ENCODE data around the gene S100A13. TPM values are rescaled to one million over a fixed set of nuclear protein-coding genes. Genes with fewer than 3 reads are reported as not detected.

S100A13 gene
- total RNA-seq, 1 donor from 2014 or later: 16.2 TPM

DNA sequence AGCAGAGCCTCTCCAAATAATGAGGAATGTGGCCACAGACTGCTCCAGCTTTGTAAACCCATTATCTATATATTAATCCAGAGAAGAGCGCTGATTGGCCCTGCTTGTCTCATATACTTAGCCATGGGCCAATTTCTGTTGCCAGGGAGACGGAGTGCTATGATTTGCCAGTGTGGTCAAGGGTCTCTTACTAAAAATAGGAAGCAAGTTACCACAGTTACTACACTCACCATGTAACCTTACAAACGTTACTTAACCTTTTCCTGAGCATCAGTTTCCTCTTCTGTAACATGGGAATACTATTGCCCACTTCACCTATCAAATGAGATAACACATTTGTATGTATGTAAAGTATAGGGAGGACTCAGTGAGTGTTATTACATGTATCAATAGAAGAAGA, 54.0 kb downstream of the S100A13 start:
- intact Hi-C loops (cut with micrococcal nuclease): loop anchor here (2.0 to 5.0 kb wide), 4 partner anchors 25 to 699 kb away; partner anchors contain the start of genes HAX1, S100A13 and SNAPIN
- H3K27ac Mint-ChIP-seq: peak overlapping the region; percentile 79

DNA sequence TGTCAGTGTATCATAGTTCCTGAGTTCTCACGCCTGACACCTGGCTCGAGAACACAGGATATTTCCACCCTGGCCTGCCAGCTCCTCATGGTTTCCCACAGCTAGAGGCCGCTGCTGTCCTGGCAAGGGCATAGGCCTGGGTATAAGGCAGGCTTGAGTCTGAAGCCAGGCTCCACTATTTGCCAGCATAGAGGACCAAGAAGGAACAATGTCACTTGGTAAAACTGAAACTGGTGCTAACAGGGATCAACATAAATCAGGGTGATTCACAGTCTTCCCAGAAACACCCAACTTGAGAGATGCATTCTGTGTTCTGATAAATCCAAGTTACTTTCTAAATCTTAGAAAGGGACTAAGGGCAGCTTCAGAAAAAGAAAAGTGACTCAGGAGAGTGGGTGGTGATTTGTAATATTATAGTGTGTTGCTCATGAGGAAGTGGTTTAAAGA, 54.7 kb downstream of the S100A13 start:
- CTCF ChIA-PET: interaction anchor here (0.6 to 6.3 kb wide), 31 partner anchors 9 to 414 kb away, joined by 3 to 119 read pairs (median 6); partner anchors contain the start of genes CHTOP, ILF2, NPR1 and RAB13
- ATAC-seq (ENCODE audit: low read depth) (peak; percentile 93), DNase-seq (peak; percentile 53)
- peak overlapping the region; percentile 79 for H3K27ac Mint-ChIP-seq
- POLR2A ChIA-PET: interaction anchor here (0.6 to 4.7 kb wide), 18 partner anchors 26 to 418 kb away, joined by 3 to 65 read pairs (median 6); partner anchors contain the start of genes CHTOP, ILF2, INTS3 and S100A1
- intact Hi-C loops (cut with micrococcal nuclease): loop anchor here (1.0 to 5.0 kb wide), 9 partner anchors 26 to 700 kb away; partner anchors contain the start of genes CHTOP, HAX1, RAB13 and S100A13
- H3K4me3 Mint-ChIP-seq: no peak overlapping the region
- TF ChIP-seq, protein P1, sequence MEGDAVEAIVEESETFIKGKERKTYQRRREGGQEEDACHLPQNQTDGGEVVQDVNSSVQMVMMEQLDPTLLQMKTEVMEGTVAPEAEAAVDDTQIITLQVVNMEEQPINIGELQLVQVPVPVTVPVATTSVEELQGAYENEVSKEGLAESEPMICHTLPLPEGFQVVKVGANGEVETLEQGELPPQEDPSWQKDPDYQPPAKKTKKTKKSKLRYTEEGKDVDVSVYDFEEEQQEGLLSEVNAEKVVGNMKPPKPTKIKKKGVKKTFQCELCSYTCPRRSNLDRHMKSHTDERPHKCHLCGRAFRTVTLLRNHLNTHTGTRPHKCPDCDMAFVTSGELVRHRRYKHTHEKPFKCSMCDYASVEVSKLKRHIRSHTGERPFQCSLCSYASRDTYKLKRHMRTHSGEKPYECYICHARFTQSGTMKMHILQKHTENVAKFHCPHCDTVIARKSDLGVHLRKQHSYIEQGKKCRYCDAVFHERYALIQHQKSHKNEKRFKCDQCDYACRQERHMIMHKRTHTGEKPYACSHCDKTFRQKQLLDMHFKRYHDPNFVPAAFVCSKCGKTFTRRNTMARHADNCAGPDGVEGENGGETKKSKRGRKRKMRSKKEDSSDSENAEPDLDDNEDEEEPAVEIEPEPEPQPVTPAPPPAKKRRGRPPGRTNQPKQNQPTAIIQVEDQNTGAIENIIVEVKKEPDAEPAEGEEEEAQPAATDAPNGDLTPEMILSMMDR (IDR thresholded peaks at IDR 0.05): no peak
- peaks cover 8% of the 10 kb centered on the region for H3K27me3 Mint-ChIP-seq
- H3K36me3 Mint-ChIP-seq (ENCODE audit: low read depth): no peaks in the 10 kb centered on the region
- peaks cover 27% of the 10 kb centered on the region for H3K4me1 Mint-ChIP-seq
- no peaks in the 10 kb centered on the region for H3K9me3 Mint-ChIP-seq

More for the DNA sequence above, 54.0 kb downstream of the S100A13 start:
- H3K27me3 Mint-ChIP-seq: peaks cover 10% of the 10 kb centered on the region
- DNase-seq (no peak), ATAC-seq (ENCODE audit: low read depth) (no peak)
- no peaks in the 10 kb centered on the region for H3K9me3 Mint-ChIP-seq
- POLR2A ChIA-PET: interaction anchor here (0.6 to 4.7 kb wide), 12 partner anchors 25 to 165 kb away, joined by 3 to 65 read pairs (median 8); partner anchors contain the start of genes CHTOP, ILF2, INTS3 and S100A1
- H3K4me1 Mint-ChIP-seq: peaks cover 20% of the 10 kb centered on the region
- CTCF ChIA-PET: interaction anchor here (1.3 to 6.3 kb wide), 18 partner anchors 8 to 413 kb away, joined by 4 to 119 read pairs (median 10); partner anchors contain the start of genes CHTOP, ILF2, NPR1 and RAB13
- no peak overlapping the region for H3K4me3 Mint-ChIP-seq
- TF ChIP-seq, protein P1 (IDR thresholded peaks at IDR 0.05): no peak
- H3K36me3 Mint-ChIP-seq (ENCODE audit: low read depth): no peaks in the 10 kb centered on the region

DNA sequence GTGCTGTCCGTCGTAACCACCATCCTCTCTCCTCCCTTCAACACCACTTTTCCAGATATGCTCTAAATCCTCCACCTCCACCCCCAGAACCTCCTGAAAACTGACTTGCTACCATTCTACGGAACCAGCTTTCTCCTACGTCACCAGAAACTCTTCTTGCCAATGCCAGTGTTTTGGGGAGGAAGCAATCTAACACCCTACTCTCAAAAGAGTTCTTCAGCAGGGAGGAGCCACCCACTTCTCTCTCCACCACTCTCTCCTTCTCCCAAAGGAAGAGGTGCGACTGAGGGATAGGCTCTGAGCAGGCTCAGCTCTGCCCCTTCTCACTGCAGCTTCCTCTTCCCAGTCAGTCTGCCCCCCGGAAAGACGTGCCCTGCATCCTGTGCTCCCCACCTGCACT, 55.6 kb downstream of the S100A13 start:
- no peak for ATAC-seq (ENCODE audit: low read depth)
- POLR2A ChIA-PET: interaction anchor here (1.3 to 4.7 kb wide), 12 partner anchors 27 to 156 kb away, joined by 3 to 65 read pairs (median 6); partner anchors contain the start of genes CHTOP, ILF2, INTS3 and S100A13
- no peaks in the 10 kb centered on the region for H3K36me3 Mint-ChIP-seq (ENCODE audit: low read depth)
- TF ChIP-seq, protein P1 (IDR thresholded peaks at IDR 0.05): no peak
- H3K27ac Mint-ChIP-seq: no peak overlapping the region
- intact Hi-C loops (cut with micrococcal nuclease): loop anchor here (1.0 to 5.0 kb wide), 9 partner anchors 27 to 701 kb away; partner anchors contain the start of genes CHTOP, HAX1, RAB13 and S100A13
- H3K4me1 Mint-ChIP-seq: peaks cover 31% of the 10 kb centered on the region
- H3K4me3 Mint-ChIP-seq: no peak overlapping the region
- CTCF ChIA-PET: interaction anchor here (1.0 to 6.3 kb wide), 24 partner anchors 8 to 415 kb away, joined by 3 to 119 read pairs (median 8); partner anchors contain the start of genes CHTOP, ILF2, NPR1 and RAB13
- H3K9me3 Mint-ChIP-seq: no peaks in the 10 kb centered on the region
- H3K27me3 Mint-ChIP-seq: peaks cover 6% of the 10 kb centered on the region
- no peak for DNase-seq

DNA sequence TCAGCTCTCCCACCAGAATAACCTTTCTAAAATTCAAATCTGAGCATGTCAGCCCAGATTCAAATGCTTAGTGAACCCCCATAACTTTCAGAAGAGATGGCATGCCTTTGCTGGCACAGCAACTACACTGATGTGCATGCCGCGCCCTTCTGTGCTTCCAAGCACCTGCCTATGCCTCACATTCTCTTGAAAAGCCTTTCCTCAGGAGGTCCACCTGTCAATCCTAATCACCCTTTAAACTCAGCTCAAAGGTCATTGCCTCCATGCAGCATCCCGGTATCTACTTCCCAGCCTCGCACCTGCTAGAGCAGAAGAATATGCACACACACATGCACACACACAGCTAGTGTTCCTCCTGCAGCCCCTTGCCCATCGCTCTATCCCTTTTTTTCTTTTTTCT, 56.4 kb downstream of the S100A13 start:
- ATAC-seq (ENCODE audit: low read depth) (no peak), DNase-seq (no peak)
- no peak overlapping the region for H3K27ac Mint-ChIP-seq
- H3K9me3 Mint-ChIP-seq: no peaks in the 10 kb centered on the region
- intact Hi-C loops (cut with micrococcal nuclease): loop anchor here (5.0 kb wide), 1 partner anchor 86 kb away; the partner anchor contains the start of gene SNAPIN
- POLR2A ChIA-PET: interaction anchor here (0.6 to 4.7 kb wide), 4 partner anchors 20 to 63 kb away, joined by 4 to 65 read pairs (median 24); partner anchors contain the start of genes CHTOP and S100A6
- peaks cover 37% of the 10 kb centered on the region for H3K4me1 Mint-ChIP-seq
- no peak overlapping the region for H3K4me3 Mint-ChIP-seq
- H3K27me3 Mint-ChIP-seq: peaks cover 6% of the 10 kb centered on the region
- CTCF ChIA-PET: interaction anchor here (0.7 to 6.3 kb wide), 9 partner anchors 25 to 179 kb away, joined by 3 to 119 read pairs (median 9); partner anchors contain the start of genes CHTOP, S100A1, S100A13 and S100A4
- TF ChIP-seq, protein P1 (IDR thresholded peaks at IDR 0.05): no peak
- no peaks in the 10 kb centered on the region for H3K36me3 Mint-ChIP-seq (ENCODE audit: low read depth)

DNA sequence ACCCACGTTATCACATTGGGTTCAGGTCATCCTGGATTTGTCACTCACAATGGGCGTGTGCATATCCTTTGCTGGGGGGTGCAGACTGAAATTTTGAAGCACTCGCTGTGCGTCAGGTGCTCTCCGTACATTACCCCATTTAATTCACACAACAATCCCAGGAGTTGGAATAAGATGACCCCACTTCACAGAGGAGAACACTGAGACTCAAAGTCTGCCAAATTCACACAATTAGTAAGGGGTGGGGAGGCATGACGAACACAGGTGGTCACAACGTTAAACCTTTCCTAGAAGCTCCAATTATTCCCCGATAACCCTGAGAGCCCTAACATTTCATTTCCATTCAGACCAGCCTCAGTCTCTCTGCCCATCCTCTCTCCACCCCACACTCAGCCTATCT, 57.8 kb downstream of the S100A13 start:
- DNase-seq: no peak
- POLR2A ChIA-PET: interaction anchor here (1.9 to 3.9 kb wide), 2 partner anchors 24 to 36 kb away, joined by 10 to 44 read pairs; partner anchors contain the start of genes S100A4 and S100A6
- Mint-ChIP-seq H3K4me3 (no peak overlapping the region), H3K9me3 (no peaks in the 10 kb centered on the region), H3K27ac (no peak overlapping the region), H3K36me3 (ENCODE audit: low read depth) (no peaks in the 10 kb centered on the region), H3K4me1 (peaks cover 48% of the 10 kb centered on the region), H3K27me3 (peaks cover 6% of the 10 kb centered on the region)
- intact Hi-C loops (cut with micrococcal nuclease): no loop called here
- TF ChIP-seq, protein P1 (IDR thresholded peaks at IDR 0.05): no peak
- CTCF ChIA-PET: interaction anchor here (1.2 to 6.3 kb wide), 8 partner anchors 24 to 181 kb away, joined by 3 to 119 read pairs (median 8); partner anchors contain the start of genes CHTOP, S100A4 and S100A6
- ATAC-seq (ENCODE audit: low read depth): no peak
